ENCODE results near the gene CRYBG2.
"Not testable (repeated sequence)": the region's sequence is repeated elsewhere in the genome, so short reads cannot be mapped to it uniquely, and the experiment has no call there.

Gene CRYBG2

GRCh38 chr1:26296340-26297056 lies 57.4 kb downstream of the CRYBG2 start:
- in situ Hi-C loops (cut with MboI; ENCODE audit: low sequenced_read_pairs), result no loop called here

GRCh38 chr1:26295194-26296138 lies 58.5 kb downstream of the CRYBG2 start:
- in situ Hi-C loops (cut with MboI; ENCODE audit: low sequenced_read_pairs), result no loop called here

GRCh38 chr1:26293911-26294463 lies 59.9 kb downstream of the CRYBG2 start:
- in situ Hi-C loops (cut with MboI; ENCODE audit: low sequenced_read_pairs), result no loop called here

GRCh38 chr1:26292735-26293134 lies 61.2 kb downstream of the CRYBG2 start:
- in situ Hi-C loops (cut with MboI; ENCODE audit: low sequenced_read_pairs), result not testable (repeated sequence)

- in situ Hi-C loops (cut with MboI; ENCODE audit: low sequenced_read_pairs), result no loop called here
These were observed 62.0 kb downstream of the CRYBG2 start for GRCh38 chr1:26291939-26292338.

- in situ Hi-C loops (cut with MboI; ENCODE audit: low sequenced_read_pairs), result no loop called here
These were observed 62.5 kb downstream of the CRYBG2 start for GRCh38 chr1:26291433-26291832.

- in situ Hi-C loops (cut with MboI; ENCODE audit: low sequenced_read_pairs), result no loop called here
These were observed 63.1 kb downstream of the CRYBG2 start for GRCh38 chr1:26290882-26291261.

- in situ Hi-C loops (cut with MboI; ENCODE audit: low sequenced_read_pairs), result no loop called here
These were observed 63.6 kb downstream of the CRYBG2 start for GRCh38 chr1:26290122-26290881.

- in situ Hi-C loops (cut with MboI; ENCODE audit: low sequenced_read_pairs), result loop anchor here (5.0 kb wide), 1 partner anchor 33 kb away; no protein-coding TSS in a partner anchor
These were observed 64.5 kb downstream of the CRYBG2 start for GRCh38 chr1:26289158-26290059.

- in situ Hi-C loops (cut with MboI; ENCODE audit: low sequenced_read_pairs), result loop anchor here (5.0 kb wide), 1 partner anchor 34 kb away; no protein-coding TSS in a partner anchor
These were observed 65.5 kb downstream of the CRYBG2 start for GRCh38 chr1:26288311-26288941.

- in situ Hi-C loops (cut with MboI; ENCODE audit: low sequenced_read_pairs), result loop anchor here (5.0 kb wide), 1 partner anchor 34 kb away; no protein-coding TSS in a partner anchor
These were observed 66.1 kb downstream of the CRYBG2 start for GRCh38 chr1:26287811-26288210.

- in situ Hi-C loops (cut with MboI; ENCODE audit: low sequenced_read_pairs), result loop anchor here (5.0 kb wide), 1 partner anchor 35 kb away; no protein-coding TSS in a partner anchor
These were observed 66.8 kb downstream of the CRYBG2 start for GRCh38 chr1:26287033-26287711.

- in situ Hi-C loops (cut with MboI; ENCODE audit: low sequenced_read_pairs), result loop anchor here (5.0 kb wide), 1 partner anchor 36 kb away; no protein-coding TSS in a partner anchor
These were observed 67.9 kb downstream of the CRYBG2 start for GRCh38 chr1:26286064-26286416.

- in situ Hi-C loops (cut with MboI; ENCODE audit: low sequenced_read_pairs), result loop anchor here (5.0 kb wide), 1 partner anchor 37 kb away; no protein-coding TSS in a partner anchor
These were observed 68.4 kb downstream of the CRYBG2 start for GRCh38 chr1:26285366-26286063.

- in situ Hi-C loops (cut with MboI; ENCODE audit: low sequenced_read_pairs), result loop anchor here (5.0 kb wide), 1 partner anchor 38 kb away; no protein-coding TSS in a partner anchor
These were observed 69.2 kb downstream of the CRYBG2 start for GRCh38 chr1:26284597-26285347.

- in situ Hi-C loops (cut with MboI; ENCODE audit: low sequenced_read_pairs), result no loop called here
These were observed 69.9 kb downstream of the CRYBG2 start for GRCh38 chr1:26283871-26284596.
